Panc1 (cell line): Measurements from ENCODE around the gene FGGY. TPM values are rescaled to one million over a fixed set of nuclear protein-coding genes. Genes with fewer than 3 reads are reported as not detected.

Source experiments
- ATAC-seq: fragments of 200-7000 bp; cut with Tn5 transposase; 2 replicates; pipeline ENCODE4 v1.9.1; 2020; ENCODE audit warnings: mild to moderate bottlenecking, moderate library complexity
- BruUV-seq: library from RNA; stranded (reverse); fragments of 400-500 nt; replicated peaks from 2 replicates; lab custom pipeline; 2021; lab: Mats Ljungman, UMichigan
- CTCF ChIA-PET: fragments of 300-600 bp; sonication (Branson Sonifier 250); formaldehyde crosslinking; loops from one replicate; lab custom pipeline; 2022; ENCODE audit warnings: antibody characterized with exemption; lab: Charles Lee
- POLR2A ChIA-PET: fragments of 300-600 bp; sonication (Branson Sonifier 250); formaldehyde crosslinking; loops from one replicate; lab custom pipeline; 2022; ENCODE audit warnings: antibody characterized with exemption; lab: Charles Lee
- DNase-seq: peaks from one replicate; pipeline ENCODE4 v3.0.0-alpha.2; 2010; ENCODE audit warnings: low read depth, low spot score
- H3K27ac ChIP-seq: 2 replicates; pipeline ENCODE4 v1.5.1; 2011; ENCODE audit warnings: mild to moderate bottlenecking, low read length, inconsistent platforms
- H3K27me3 ChIP-seq: fragments of 200-500 bp; sonication (Bioruptor generic); 2 replicates; pipeline ENCODE4 v1.6.0; 2014; ENCODE audit warnings: low read length, inconsistent platforms; ENCODE audit not compliant: control insufficient read depth, insufficient read depth
- H3K36me3 ChIP-seq: fragments of 200-500 bp; sonication (Bioruptor generic); 2 replicates; pipeline ENCODE4 v1.5.1; 2014; ENCODE audit warnings: inconsistent platforms, mild to moderate bottlenecking, low read length, moderate library complexity; ENCODE audit not compliant: control insufficient read depth, insufficient read depth
- H3K4me1 ChIP-seq: 2 replicates; pipeline ENCODE4 v1.5.1; 2011; ENCODE audit warnings: inconsistent platforms, mild to moderate bottlenecking, low read length, moderate library complexity; ENCODE audit not compliant: control insufficient read depth, insufficient read depth
- H3K4me3 ChIP-seq, 2 experiments: 2 replicates each; pipeline ENCODE4 v1.5.1; 2011 to 2012; ENCODE audit warnings: low read depth in 2 of 2, low read length in 2 of 2, mild to moderate bottlenecking in 2 of 2, inconsistent platforms in 1 of 2, moderate library complexity in 1 of 2
- H3K9me3 ChIP-seq: fragments of 200-500 bp; sonication (Bioruptor generic); 2 replicates; pipeline ENCODE4 v1.5.1; 2014; ENCODE audit warnings: low read depth, mild to moderate bottlenecking, inconsistent platforms, low read length, moderate library complexity; ENCODE audit not compliant: control insufficient read depth, insufficient read depth
- CTCF ChIP-seq: fragments of 450-650 bp; IDR thresholded peaks from 2 replicates; pipeline ENCODE4 v1.5.1; 2017; ENCODE audit warnings: mild to moderate bottlenecking
- POLR2AphosphoS5 ChIP-seq: IDR thresholded peaks from 2 replicates; pipeline ENCODE4 v1.6.1; 2012; ENCODE audit warnings: mild to moderate bottlenecking, low read depth, low read length, moderate library complexity
- SIN3A ChIP-seq: IDR thresholded peaks from 2 replicates; pipeline ENCODE4 v1.6.1; 2012; ENCODE audit warnings: low read depth, mild to moderate bottlenecking, low read length, moderate library complexity, borderline replicate concordance; ENCODE audit not compliant: insufficient read depth
- TCF7L2 ChIP-seq: IDR thresholded peaks from 2 replicates; pipeline ENCODE4 v1.6.1; 2011; ENCODE audit warnings: mild to moderate bottlenecking, low read depth, low read length, inconsistent platforms
- in situ Hi-C: cut with HindIII; loops from 2 replicates; pipeline ENCODE4 v1.10.0; 2016; ENCODE audit warnings: low sequenced_read_pairs, low pct_unique_long_range_greater_than_20kb
- intact Hi-C: fragments of 100-400 bp; cut with micrococcal nuclease; formaldehyde crosslinking; loops from one replicate; pipeline ENCODE4 v1.10.0; 2022; ENCODE audit not compliant: unreplicated experiment
- total RNA-seq: library from RNA; stranded (reverse); gene quantifications from one replicate; pipeline ENCODE4 v1.2.1, GENCODE V29; 2021; ENCODE audit not compliant: unreplicated experiment
- TF ChIP-seq, protein P1 (sequence below), 2 experiments: IDR thresholded peaks; 2 replicates each; pipeline ENCODE4 v1.6.1; 2011 to 2012; ENCODE audit warnings: low read depth in 2 of 2, control low read depth in 1 of 2, low read length in 1 of 2, mild to moderate bottlenecking in 1 of 2, moderate library complexity in 1 of 2; ENCODE audit not compliant: insufficient read depth in 1 of 2

Gene FGGY
- total RNA-seq, 1 experiment from 2014 or later, result 15.5 TPM

GRCh38 chr1:59359325-59359724, 62.4 kb downstream of the FGGY start:
- CTCF ChIA-PET, result no interaction called here

DNA sequence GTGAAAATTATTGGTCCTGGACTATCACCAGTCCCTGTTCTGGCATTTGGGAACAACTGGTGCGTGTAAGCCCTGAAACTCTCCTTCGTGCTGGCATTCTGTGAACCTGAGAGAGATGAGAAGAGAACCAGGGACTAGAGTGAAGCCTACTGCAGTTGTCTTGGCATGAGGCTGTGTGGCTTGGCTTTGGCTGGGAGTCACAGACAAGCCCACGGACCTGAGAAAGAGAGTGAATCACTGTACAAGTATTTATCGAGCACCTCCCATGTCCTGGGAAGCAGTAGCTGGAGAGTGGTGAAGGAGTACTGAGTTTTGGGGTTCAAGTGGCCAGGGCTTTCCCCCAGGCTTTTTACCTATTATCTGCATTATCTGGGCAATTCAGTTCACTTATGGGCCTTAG, 63.3 kb downstream of the FGGY start:
- POLR2A ChIA-PET, result no interaction called here
- DNase-seq (no peak), ATAC-seq (no peak)
- no TSS peak for BruUV-seq
- no peaks in the 10 kb centered on the region for H3K27me3 ChIP-seq
- CTCF ChIA-PET, result no interaction called here
- H3K4me1 ChIP-seq, result no peaks in the 10 kb centered on the region
- H3K9me3 ChIP-seq, result no peaks in the 10 kb centered on the region
- no peak overlapping the region for H3K27ac ChIP-seq
- intact Hi-C loops (no loop called here), in situ Hi-C loops (no loop called here)
- TF ChIP-seq TCF7L2, result no peak
- TF ChIP-seq, protein P1, sequence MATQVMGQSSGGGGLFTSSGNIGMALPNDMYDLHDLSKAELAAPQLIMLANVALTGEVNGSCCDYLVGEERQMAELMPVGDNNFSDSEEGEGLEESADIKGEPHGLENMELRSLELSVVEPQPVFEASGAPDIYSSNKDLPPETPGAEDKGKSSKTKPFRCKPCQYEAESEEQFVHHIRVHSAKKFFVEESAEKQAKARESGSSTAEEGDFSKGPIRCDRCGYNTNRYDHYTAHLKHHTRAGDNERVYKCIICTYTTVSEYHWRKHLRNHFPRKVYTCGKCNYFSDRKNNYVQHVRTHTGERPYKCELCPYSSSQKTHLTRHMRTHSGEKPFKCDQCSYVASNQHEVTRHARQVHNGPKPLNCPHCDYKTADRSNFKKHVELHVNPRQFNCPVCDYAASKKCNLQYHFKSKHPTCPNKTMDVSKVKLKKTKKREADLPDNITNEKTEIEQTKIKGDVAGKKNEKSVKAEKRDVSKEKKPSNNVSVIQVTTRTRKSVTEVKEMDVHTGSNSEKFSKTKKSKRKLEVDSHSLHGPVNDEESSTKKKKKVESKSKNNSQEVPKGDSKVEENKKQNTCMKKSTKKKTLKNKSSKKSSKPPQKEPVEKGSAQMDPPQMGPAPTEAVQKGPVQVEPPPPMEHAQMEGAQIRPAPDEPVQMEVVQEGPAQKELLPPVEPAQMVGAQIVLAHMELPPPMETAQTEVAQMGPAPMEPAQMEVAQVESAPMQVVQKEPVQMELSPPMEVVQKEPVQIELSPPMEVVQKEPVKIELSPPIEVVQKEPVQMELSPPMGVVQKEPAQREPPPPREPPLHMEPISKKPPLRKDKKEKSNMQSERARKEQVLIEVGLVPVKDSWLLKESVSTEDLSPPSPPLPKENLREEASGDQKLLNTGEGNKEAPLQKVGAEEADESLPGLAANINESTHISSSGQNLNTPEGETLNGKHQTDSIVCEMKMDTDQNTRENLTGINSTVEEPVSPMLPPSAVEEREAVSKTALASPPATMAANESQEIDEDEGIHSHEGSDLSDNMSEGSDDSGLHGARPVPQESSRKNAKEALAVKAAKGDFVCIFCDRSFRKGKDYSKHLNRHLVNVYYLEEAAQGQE (IDR thresholded peaks at IDR 0.05; ENCODE audit: insufficient read depth in 1 of 2, low read depth in 2 of 2, low read length in 1 of 2), result no peak
- TF ChIP-seq CTCF, result no peak
- no peak for TF ChIP-seq SIN3A
- no peak for TF ChIP-seq POLR2AphosphoS5
- no peak overlapping the region for H3K4me3 ChIP-seq
- H3K36me3 ChIP-seq, result no peaks in the 10 kb centered on the region

More at GRCh38 chr1:59359325-59359724, 62.4 kb downstream of the FGGY start:
- Histone ChIP-seq H3K27me3 (no peaks in the 10 kb centered on the region), H3K27ac (no peak overlapping the region), H3K36me3 (no peaks in the 10 kb centered on the region), H3K9me3 (no peaks in the 10 kb centered on the region), H3K4me1 (peaks cover 3% of the 10 kb centered on the region; the same call in 1 of the 2 replicates), H3K4me3 (no peak overlapping the region)
- no peak for DNase-seq
- in situ Hi-C loops (no loop called here), intact Hi-C loops (no loop called here)
- TF ChIP-seq POLR2AphosphoS5, result no peak
- no peak for TF ChIP-seq TCF7L2
- TF ChIP-seq, protein P1 (IDR thresholded peaks at IDR 0.05; ENCODE audit: insufficient read depth in 1 of 2, low read depth in 2 of 2, low read length in 1 of 2), result no peak
- TF ChIP-seq CTCF, result no peak
- no peak for TF ChIP-seq SIN3A
- no peak for ATAC-seq
- POLR2A ChIA-PET, result no interaction called here
- BruUV-seq, result no TSS peak
